Neuron (in vitro differentiated cells): ENCODE measurements around the gene GKAP1.
"Not testable (repeated sequence)": the region's sequence is repeated elsewhere in the genome, so short reads cannot be mapped to it uniquely, and the experiment has no call there.

Source experiments
- H2AFZ ChIP-seq: one replicate; pipeline ENCODE4 v1.6.1; 2013; ENCODE audit warnings: low read depth, mild to moderate bottlenecking, inconsistent platforms, low read length, moderate library complexity
- H3K27me3 ChIP-seq: one replicate; pipeline ENCODE4 v1.6.1; 2013; ENCODE audit warnings: low read length; ENCODE audit not compliant: insufficient read depth
- H3K36me3 ChIP-seq: one replicate; pipeline ENCODE4 v1.6.1; 2013; ENCODE audit warnings: low read length; ENCODE audit not compliant: insufficient read depth
- H3K4me1 ChIP-seq: one replicate; pipeline ENCODE4 v1.6.1; 2013; ENCODE audit warnings: low read length; ENCODE audit not compliant: insufficient read depth
- H3K4me3 ChIP-seq: 2 replicates; pipeline ENCODE4 v1.5.1; 2013; ENCODE audit warnings: mild to moderate bottlenecking, low read length, moderate library complexity
- H3K9me3 ChIP-seq: one replicate; pipeline ENCODE4 v1.6.1; 2013; ENCODE audit warnings: low read length

The GKAP1 gene

DNA sequence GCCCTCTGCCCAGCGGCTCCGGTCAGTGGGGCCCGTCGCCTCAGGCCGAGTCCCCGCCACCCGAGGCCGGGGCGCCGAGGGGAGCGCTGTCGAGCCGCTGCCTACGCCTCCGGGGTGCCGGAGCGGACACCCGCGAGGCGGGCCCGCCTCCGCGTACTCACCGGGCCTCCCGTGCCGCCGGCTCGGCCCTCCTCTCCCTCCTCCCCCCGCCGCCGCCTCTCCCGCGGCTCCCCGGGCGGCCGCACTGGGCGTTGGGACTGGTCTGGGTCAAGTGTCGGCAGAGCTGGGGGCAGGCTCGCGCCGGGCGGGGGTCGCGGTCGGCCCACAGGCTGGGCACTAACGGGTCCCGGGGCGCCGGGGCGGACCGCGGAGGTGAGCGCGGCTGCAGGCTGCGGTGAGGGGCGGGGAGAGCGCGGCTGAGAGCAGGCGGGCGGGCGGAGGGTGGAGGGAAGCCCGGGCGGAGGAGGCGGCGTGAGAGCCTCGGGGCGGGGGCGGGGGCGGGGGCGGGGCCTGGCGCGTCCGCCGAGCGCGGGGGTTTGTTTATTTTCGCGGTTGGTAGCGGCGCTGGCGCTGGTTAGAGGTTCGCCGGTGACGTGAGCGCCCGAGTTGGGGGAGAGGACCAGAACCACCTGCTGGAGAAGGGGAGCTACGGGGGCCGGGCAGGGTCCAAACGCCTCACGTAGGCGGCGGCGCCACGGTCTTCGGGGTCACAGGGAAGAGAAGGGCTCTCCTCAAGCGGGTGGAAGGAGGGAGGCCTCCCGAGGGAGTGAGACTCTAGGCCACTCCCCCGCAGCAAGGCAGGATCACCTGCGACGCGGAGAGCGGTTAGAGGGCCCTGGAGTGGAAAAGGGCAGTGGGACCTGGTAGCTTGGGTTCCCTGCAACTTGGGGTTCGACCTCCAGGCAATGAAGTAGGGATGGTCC is at the start of gene GKAP1:
TSS of gene GKAP1 (minus strand) at position 414 of the 923 bp plus-strand sequence. CDS start 11,252 bp downstream, outside the sequence.
- not testable (repeated sequence) for H3K36me3 ChIP-seq, H3K27me3 ChIP-seq, H3K4me1 ChIP-seq, H3K9me3 ChIP-seq
- peak within 1 kb of the TSS; percentile 70 for H3K4me3 ChIP-seq
- peak within 1 kb of the TSS; percentile 87 for H2AFZ ChIP-seq

DNA sequence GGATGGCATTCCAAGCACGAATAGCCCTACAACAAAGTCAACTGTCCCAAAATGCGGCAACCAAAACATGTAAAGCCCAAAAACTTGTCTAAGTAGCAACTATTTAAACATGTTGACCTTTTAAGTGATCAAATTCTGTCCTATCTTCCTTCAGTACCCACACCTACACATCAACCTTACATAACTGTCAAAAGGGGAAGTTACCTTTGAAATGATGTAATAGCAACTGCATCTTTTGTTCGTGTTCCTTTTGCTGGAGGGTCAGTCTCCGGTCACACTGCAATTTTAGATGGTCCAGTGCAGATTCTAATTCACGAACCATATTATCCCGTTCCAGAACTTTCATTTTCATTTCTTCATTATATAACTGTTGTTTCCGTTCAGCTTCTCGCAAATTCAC is 32.3 kb upstream of the GKAP1 start:
- not testable (repeated sequence) for H3K4me3 ChIP-seq, H3K9me3 ChIP-seq, H3K27me3 ChIP-seq, H3K36me3 ChIP-seq, H3K4me1 ChIP-seq, H2AFZ ChIP-seq

DNA sequence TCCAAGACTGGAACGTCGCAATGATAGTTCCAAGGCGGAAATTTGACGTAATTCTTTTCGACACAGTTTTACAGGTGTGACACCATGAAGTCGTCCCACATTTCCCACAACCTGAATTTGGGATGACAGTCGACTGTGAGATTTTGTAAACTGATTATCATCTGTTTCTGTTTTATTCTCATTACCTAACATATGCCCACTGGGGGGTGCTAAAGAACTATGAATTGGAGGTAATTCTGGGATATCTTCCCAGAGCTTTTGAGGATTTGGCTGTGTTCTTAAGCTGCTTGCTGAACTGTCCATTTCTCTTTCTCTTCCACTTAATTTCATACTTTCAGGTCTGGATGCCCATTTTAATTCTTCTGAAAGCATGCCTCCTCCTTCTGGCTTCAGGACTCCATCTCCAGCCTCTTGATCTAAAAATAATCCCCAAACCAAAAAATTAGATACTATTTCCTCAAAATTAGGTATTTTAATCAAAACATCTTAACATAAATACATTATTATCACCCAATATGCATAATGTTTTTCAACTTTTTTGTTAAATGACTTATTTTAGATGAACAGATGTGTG is 19.6 kb upstream of the GKAP1 start:
- not testable (repeated sequence) for H3K9me3 ChIP-seq, H3K4me3 ChIP-seq, H3K4me1 ChIP-seq, H3K36me3 ChIP-seq, H3K27me3 ChIP-seq, H2AFZ ChIP-seq

GRCh38 chr9:83830426-83831071 is 13.0 kb upstream of the GKAP1 start:
- H3K4me1 ChIP-seq, H3K27me3 ChIP-seq, H3K4me3 ChIP-seq, H2AFZ ChIP-seq, H3K9me3 ChIP-seq, H3K36me3 ChIP-seq: not testable (repeated sequence)

GRCh38 chr9:83824986-83825623 is 7.5 kb upstream of the GKAP1 start:
- not testable (repeated sequence) for H2AFZ ChIP-seq, H3K27me3 ChIP-seq, H3K4me1 ChIP-seq, H3K9me3 ChIP-seq, H3K4me3 ChIP-seq, H3K36me3 ChIP-seq

DNA sequence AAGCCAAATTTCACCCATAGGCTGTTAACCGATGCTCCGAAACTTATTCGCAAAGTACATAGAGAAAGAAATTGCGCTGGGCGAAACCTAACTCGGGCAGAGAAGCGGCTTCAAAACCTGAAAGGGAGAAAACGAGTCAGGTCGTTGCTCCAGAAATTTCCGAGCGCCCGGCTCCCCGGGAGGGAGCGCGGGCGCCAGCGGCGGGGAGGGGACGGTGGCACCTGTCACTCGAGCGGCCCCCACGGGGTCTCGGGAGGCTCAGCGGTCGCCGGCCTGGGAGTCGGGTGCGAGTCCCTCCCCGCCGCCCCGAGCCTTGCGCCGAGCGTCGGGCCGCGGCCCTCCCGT is 586 bp downstream of the GKAP1 start:
- H3K36me3 ChIP-seq, H3K9me3 ChIP-seq, H3K27me3 ChIP-seq, H3K4me1 ChIP-seq: not testable (repeated sequence)
- Histone ChIP-seq H3K4me3 (peak overlapping the region; percentile 70), H2AFZ (peak overlapping the region; percentile 85)

GRCh38 chr9:83815120-83815519 is 2.4 kb downstream of the GKAP1 start:
- not testable (repeated sequence) for H3K4me3 ChIP-seq, H3K9me3 ChIP-seq, H3K4me1 ChIP-seq, H3K36me3 ChIP-seq, H3K27me3 ChIP-seq, H2AFZ ChIP-seq

GRCh38 chr9:83809213-83809612 is 8.4 kb downstream of the GKAP1 start:
- H3K4me3 ChIP-seq, H3K4me1 ChIP-seq, H3K9me3 ChIP-seq, H2AFZ ChIP-seq, H3K27me3 ChIP-seq, H3K36me3 ChIP-seq: not testable (repeated sequence)

GRCh38 chr9:83804454-83804853 is 13.1 kb downstream of the GKAP1 start:
- not testable (repeated sequence) for H3K4me3 ChIP-seq, H3K36me3 ChIP-seq, H2AFZ ChIP-seq, H3K4me1 ChIP-seq, H3K27me3 ChIP-seq, H3K9me3 ChIP-seq

DNA sequence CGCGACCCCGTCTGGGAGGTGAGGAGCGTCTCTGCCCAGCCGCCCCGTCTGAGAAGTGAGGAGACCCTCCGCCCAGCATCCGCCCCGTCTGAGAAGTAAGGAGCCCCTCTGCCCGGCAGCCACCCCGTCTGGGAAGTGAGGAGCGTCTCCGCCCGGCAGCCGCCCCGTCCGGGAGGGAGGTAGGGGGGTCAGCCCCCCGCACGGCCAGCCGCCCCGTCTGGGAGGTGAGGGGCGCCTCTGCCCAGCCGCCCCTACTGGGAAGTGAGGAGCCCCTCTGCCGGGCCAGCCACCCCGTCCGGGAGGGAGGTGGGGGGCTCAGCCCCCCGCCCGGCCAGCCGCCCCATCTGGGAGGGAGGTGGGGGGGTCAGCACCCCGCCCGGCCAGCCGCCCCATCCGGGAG is 13.6 kb downstream of the GKAP1 start:
- not testable (repeated sequence) for H2AFZ ChIP-seq, H3K9me3 ChIP-seq, H3K36me3 ChIP-seq, H3K4me1 ChIP-seq, H3K4me3 ChIP-seq, H3K27me3 ChIP-seq

GRCh38 chr9:83800236-83801033 is 17.1 kb downstream of the GKAP1 start:
- H3K4me1 ChIP-seq = no peaks in the 10 kb centered on the region
- H2AFZ ChIP-seq = no peak overlapping the region
- H3K36me3 ChIP-seq = peaks cover 14% of the 10 kb centered on the region
- H3K4me3 ChIP-seq = no peak overlapping the region
- H3K27me3 ChIP-seq = no peaks in the 10 kb centered on the region
- no peaks in the 10 kb centered on the region for H3K9me3 ChIP-seq

- peaks cover 14% of the 10 kb centered on the region for H3K36me3 ChIP-seq
- H3K4me1 ChIP-seq = no peaks in the 10 kb centered on the region
- no peaks in the 10 kb centered on the region for H3K27me3 ChIP-seq
- H3K4me3 ChIP-seq = no peak overlapping the region
- no peaks in the 10 kb centered on the region for H3K9me3 ChIP-seq
- H2AFZ ChIP-seq = no peak overlapping the region
These were observed 23.5 kb downstream of the GKAP1 start for GRCh38 chr9:83794051-83794450.

- Histone ChIP-seq H2AFZ (no peak overlapping the region), H3K36me3 (peaks cover 4% of the 10 kb centered on the region), H3K9me3 (no peaks in the 10 kb centered on the region), H3K4me3 (no peak overlapping the region), H3K4me1 (no peaks in the 10 kb centered on the region), H3K27me3 (no peaks in the 10 kb centered on the region)
These were observed 24.8 kb downstream of the GKAP1 start for GRCh38 chr9:83792746-83793145.
